OCI-LY7 (cell line): ENCODE data around the gene FEZ2. TPM values are rescaled to one million over a fixed set of nuclear protein-coding genes. Genes with fewer than 3 reads are reported as not detected.

Experiments used
- BruUV-seq: library from RNA; stranded (reverse); fragments of 400-500 nt; replicated peaks from 2 replicates; lab custom pipeline; 2021; lab: Mats Ljungman, UMichigan
- CTCF ChIA-PET: fragments of 300-600 bp; sonication (Branson Sonifier 250); formaldehyde crosslinking; loops from one replicate; lab custom pipeline; 2022; ENCODE audit warnings: antibody characterized with exemption; ENCODE audit not compliant: unreplicated experiment; lab: Charles Lee
- POLR2A ChIA-PET: fragments of 300-600 bp; sonication (Branson Sonifier 250); formaldehyde crosslinking; loops from one replicate; lab custom pipeline; 2022; ENCODE audit warnings: antibody characterized with exemption; lab: Charles Lee
- DNase-seq: peaks from one replicate; pipeline ENCODE4 v3.0.0-alpha.2; 2015; ENCODE audit warnings: low spot score
- H2AFZ ChIP-seq: fragments of 200-600 bp; sonication (generic), shearing (Covaris generic); 2 replicates; pipeline ENCODE4 v1.6.1; 2014; ENCODE audit warnings: mild to moderate bottlenecking, antibody characterized with exemption, low read length, moderate library complexity
- H3K27ac ChIP-seq: fragments of 200-600 bp; sonication (generic); 2 replicates; pipeline ENCODE4 v1.5.1; 2014; ENCODE audit warnings: mixed run types, low read depth, mild to moderate bottlenecking, moderate library complexity, low read length, inconsistent platforms; ENCODE audit not compliant: poor library complexity, severe bottlenecking
- H3K36me3 ChIP-seq: fragments of 200-600 bp; sonication (generic); 2 replicates; pipeline ENCODE4 v1.6.1; 2014; ENCODE audit warnings: mild to moderate bottlenecking, antibody characterized with exemption, low read length, moderate library complexity, mixed read lengths; ENCODE audit not compliant: insufficient read depth
- H3K4me1 ChIP-seq: fragments of 200-600 bp; sonication (generic); 2 replicates; pipeline ENCODE4 v1.5.1; 2014; ENCODE audit warnings: mild to moderate bottlenecking, low read length; ENCODE audit not compliant: insufficient read depth, poor library complexity, severe bottlenecking
- H3K4me2 ChIP-seq: fragments of 200-600 bp; sonication (generic); 2 replicates; pipeline ENCODE4 v1.6.1; 2014; ENCODE audit warnings: mild to moderate bottlenecking, low read length
- H3K4me3 ChIP-seq: fragments of 200-600 bp; sonication (generic); 2 replicates; pipeline ENCODE4 v1.5.1; 2014; ENCODE audit warnings: mild to moderate bottlenecking, low read depth, low read length; ENCODE audit not compliant: poor library complexity, severe bottlenecking
- H3K79me2 ChIP-seq: fragments of 200-600 bp; sonication (generic); 2 replicates; pipeline ENCODE4 v1.6.1; 2016; ENCODE audit warnings: low read depth, mild to moderate bottlenecking, low read length, moderate library complexity, mixed read lengths; ENCODE audit not compliant: insufficient read depth
- H3K9me2 ChIP-seq: fragments of 200-600 bp; sonication (generic); 2 replicates; pipeline ENCODE4 v1.6.1; 2016; ENCODE audit warnings: mild to moderate bottlenecking, low read length, mixed read lengths; ENCODE audit not compliant: insufficient read depth
- H3K9me3 ChIP-seq: fragments of 200-600 bp; sonication (generic); 2 replicates; pipeline ENCODE4 v1.6.1; 2014; ENCODE audit warnings: mild to moderate bottlenecking, mixed run types, low read length, mixed read lengths
- H4K20me1 ChIP-seq: fragments of 200-600 bp; sonication (generic); 2 replicates; pipeline ENCODE4 v1.6.1; 2014; ENCODE audit warnings: mild to moderate bottlenecking, antibody characterized with exemption, low read length, moderate library complexity, mixed read lengths; ENCODE audit not compliant: insufficient read depth
- CTCF ChIP-seq: fragments of 200-600 bp; sonication (generic); conservative IDR thresholded peaks from 2 replicates; pipeline ENCODE4 v1.5.1; 2014; ENCODE audit warnings: mild to moderate bottlenecking, antibody characterized with exemption, low read length, moderate library complexity, mixed read lengths
- EZH2phosphoT487 ChIP-seq: fragments of 200-600 bp; sonication (generic); IDR thresholded peaks from 2 replicates; pipeline ENCODE4 v1.6.1; 2018; ENCODE audit warnings: low read depth, borderline replicate concordance, mild to moderate bottlenecking, mixed run types, antibody characterized with exemption, low read length, moderate library complexity, mixed read lengths
- intact Hi-C: fragments of 100-400 bp; cut with micrococcal nuclease; formaldehyde crosslinking; loops from one replicate; pipeline ENCODE4 v1.10.0; 2022; ENCODE audit not compliant: unreplicated experiment
- total RNA-seq, 2 experiments: library from RNA; depleted of rRNA in 1 of 2; stranded (reverse); fragments of >200 nt in 1 of 2; shearing (Covaris generic) in 1 of 2; gene quantifications; 2 replicates each; pipeline ENCODE4 v1.2.3, GENCODE V29; 2014 to 2022

Gene FEZ2
- total RNA-seq, 2 experiments from 2014 or later: 17.1 to 23.2 TPM

GRCh38 chr2:36589230-36589630 is 8.7 kb downstream of the FEZ2 start:
- POLR2A ChIA-PET: interaction anchor here (0.6 kb wide), 1 partner anchor 320 kb away, joined by 3 read pairs; no protein-coding TSS in a partner anchor
- no peaks in the 10 kb centered on the region for H3K79me2 ChIP-seq

GRCh38 chr2:36587556-36587955 is 10.4 kb downstream of the FEZ2 start:
- no peak for DNase-seq
- H3K9me2 ChIP-seq: no peaks in the 10 kb centered on the region
- POLR2A ChIA-PET: interaction anchor here (0.5 kb wide), 1 partner anchor 181 kb away, joined by 3 read pairs; no protein-coding TSS in a partner anchor
- peaks cover 66% of the 10 kb centered on the region for H3K36me3 ChIP-seq
- no peaks in the 10 kb centered on the region for H3K79me2 ChIP-seq
- no peak overlapping the region for H3K27ac ChIP-seq
- intact Hi-C loops: no loop called here
- TF ChIP-seq CTCF (no peak), EZH2phosphoT487 (no peak)
- no peaks in the 10 kb centered on the region for H3K4me1 ChIP-seq
- H2AFZ ChIP-seq: no peak overlapping the region
- no peaks in the 10 kb centered on the region; the same call in 1 of the 2 replicates for H4K20me1 ChIP-seq
- CTCF ChIA-PET: no interaction called here
- H3K4me3 ChIP-seq: no peak overlapping the region
- H3K9me3 ChIP-seq: no peaks in the 10 kb centered on the region
- no peak overlapping the region for H3K4me2 ChIP-seq
- BruUV-seq: no TSS peak

More at GRCh38 chr2:36589230-36589630, 8.7 kb downstream of the FEZ2 start:
- Histone ChIP-seq H3K9me2 (no peaks in the 10 kb centered on the region), H3K4me1 (no peaks in the 10 kb centered on the region), H3K9me3 (no peaks in the 10 kb centered on the region), H2AFZ (no peak overlapping the region), H3K27ac (no peak overlapping the region), H3K36me3 (peaks cover 50% of the 10 kb centered on the region), H4K20me1 (no peaks in the 10 kb centered on the region; the same call in 1 of the 2 replicates), H3K4me3 (no peak overlapping the region), H3K4me2 (no peak overlapping the region)
- intact Hi-C loops: no loop called here
- no peak for DNase-seq
- BruUV-seq: no TSS peak
- CTCF ChIA-PET: no interaction called here
- no peak for TF ChIP-seq CTCF

- Histone ChIP-seq H3K79me2 (no peaks in the 10 kb centered on the region), H4K20me1 (no peaks in the 10 kb centered on the region; the same call in 1 of the 2 replicates), H3K4me3 (no peak overlapping the region), H3K9me3 (no peaks in the 10 kb centered on the region), H3K36me3 (peaks cover 71% of the 10 kb centered on the region), H3K27ac (no peak overlapping the region), H3K9me2 (no peaks in the 10 kb centered on the region), H2AFZ (no peak overlapping the region), H3K4me2 (no peak overlapping the region), H3K4me1 (no peaks in the 10 kb centered on the region)
- BruUV-seq: no TSS peak
- TF ChIP-seq EZH2phosphoT487: no peak
- no peak for TF ChIP-seq CTCF
- ChIA-PET CTCF (no interaction called here), POLR2A (interaction anchor here (0.5 to 0.7 kb wide), 4 partner anchors 67 to 512 kb away, joined by 3 to 5 read pairs (median 4); no protein-coding TSS in a partner anchor)
- intact Hi-C loops: no loop called here
- no peak for DNase-seq
These were observed 10.9 kb downstream of the FEZ2 start for GRCh38 chr2:36587101-36587500.
